Stimulated activated CD4-positive, alpha-beta T cell treated with anti-CD3 and anti-CD28 coated beads, TNF-alpha, amount 100 ng/mL, for 1 hour (primary cell): ENCODE data around the gene UFD1.

Source experiments
- DNase-seq, 3 donors: peaks; one replicate each; pipeline ENCODE4 v3.0.0-alpha.2; 2020; ENCODE audit warnings: low read depth in 3 of 3, low spot score in 1 of 3

UFD1 gene

DNA sequence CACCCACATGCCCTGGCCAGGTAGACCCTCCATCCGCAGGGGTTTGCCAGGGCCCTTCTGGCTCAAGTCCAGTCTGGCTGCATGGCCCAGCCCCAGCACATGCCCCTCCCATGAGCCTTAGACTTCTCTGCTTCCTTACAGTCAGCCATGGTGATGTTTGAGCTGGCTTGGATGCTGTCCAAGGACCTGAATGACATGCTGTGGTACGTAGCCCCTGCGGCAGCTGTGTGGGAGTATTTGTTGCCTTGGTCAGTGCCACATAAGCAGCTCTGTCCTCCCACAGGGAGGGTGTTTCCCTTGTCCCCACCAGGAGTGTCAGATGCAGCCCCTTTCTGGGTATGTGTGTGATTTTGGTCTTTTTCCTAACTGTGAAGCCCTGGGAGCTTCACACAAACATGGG is 18.3 kb upstream of the UFD1 start:
- DNase-seq = no peak

DNA sequence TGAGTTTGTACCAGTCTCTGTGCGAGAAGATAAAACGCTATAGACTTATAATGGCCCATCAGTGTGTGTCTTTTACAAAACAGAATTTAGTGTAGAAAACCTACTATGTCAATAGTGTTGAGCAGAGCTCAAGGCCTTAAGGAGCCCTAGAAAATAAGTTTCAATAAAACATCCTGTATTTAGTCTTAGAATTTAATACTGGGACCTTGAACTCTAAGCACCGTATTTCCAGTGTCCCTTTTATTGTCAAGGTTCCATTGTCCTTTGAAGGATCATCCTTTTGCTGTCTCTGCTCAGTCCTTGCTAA is 17.3 kb upstream of the UFD1 start:
- DNase-seq = no peak

DNA sequence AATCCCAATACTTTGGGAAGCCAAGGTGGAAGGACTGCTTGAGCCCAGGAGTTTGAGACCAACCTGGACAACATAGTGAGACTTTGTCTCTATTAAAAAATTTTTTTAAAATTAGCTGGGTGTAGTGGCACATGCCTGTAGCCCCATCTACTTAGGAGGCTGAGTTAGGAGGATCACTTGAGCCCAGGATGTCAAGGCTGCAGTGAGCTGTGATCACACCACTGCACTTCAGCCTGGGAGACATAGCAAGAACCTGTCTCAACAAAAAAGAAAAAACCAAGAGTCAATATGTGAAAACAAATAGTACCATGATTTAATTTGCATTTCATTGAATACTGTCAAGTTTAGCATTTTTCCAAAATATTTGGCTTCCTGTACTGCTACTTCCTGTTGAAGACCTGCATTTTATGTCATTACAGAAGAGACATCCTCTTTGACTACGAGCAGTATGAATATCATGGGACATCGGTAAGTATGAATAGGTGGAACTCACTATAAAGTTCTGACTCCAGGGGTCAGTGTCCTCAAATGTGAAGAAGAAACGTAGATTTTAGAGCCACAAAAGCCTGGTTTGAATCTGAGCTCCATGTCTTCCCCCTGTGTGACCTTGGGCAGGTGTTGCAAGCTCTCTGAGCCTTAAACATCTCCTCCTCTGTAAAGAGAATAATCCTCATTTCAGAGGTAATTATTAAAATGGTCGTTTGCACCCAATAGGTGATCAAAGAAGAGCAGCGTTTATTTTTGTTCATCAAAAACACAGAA is 16.8 kb upstream of the UFD1 start:
- DNase-seq = no peak

DNA sequence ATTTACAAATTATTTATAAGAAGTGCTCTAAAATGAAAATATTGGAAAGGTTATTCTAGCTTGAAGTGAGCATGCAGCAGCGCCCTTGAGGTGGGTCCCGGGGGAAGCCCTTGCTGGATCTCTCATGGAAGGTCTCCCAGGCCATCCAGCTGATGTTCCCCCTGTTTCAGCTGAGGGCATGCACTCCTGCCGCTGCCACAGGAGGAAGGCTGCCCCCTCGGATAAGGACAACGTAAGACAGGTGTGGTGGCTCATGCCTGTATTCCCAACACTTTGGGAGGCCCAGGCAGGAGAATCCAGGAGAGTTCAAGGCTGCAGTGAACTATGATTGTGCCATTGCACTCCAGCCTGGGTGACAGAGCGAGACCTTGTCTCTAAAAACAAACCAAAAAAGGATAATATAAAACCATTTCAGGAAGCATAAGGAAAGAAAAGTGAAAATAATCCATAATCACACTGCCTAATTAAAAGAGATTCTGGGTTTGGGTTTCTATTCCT is 15.7 kb upstream of the UFD1 start:
- DNase-seq = no peak

DNA sequence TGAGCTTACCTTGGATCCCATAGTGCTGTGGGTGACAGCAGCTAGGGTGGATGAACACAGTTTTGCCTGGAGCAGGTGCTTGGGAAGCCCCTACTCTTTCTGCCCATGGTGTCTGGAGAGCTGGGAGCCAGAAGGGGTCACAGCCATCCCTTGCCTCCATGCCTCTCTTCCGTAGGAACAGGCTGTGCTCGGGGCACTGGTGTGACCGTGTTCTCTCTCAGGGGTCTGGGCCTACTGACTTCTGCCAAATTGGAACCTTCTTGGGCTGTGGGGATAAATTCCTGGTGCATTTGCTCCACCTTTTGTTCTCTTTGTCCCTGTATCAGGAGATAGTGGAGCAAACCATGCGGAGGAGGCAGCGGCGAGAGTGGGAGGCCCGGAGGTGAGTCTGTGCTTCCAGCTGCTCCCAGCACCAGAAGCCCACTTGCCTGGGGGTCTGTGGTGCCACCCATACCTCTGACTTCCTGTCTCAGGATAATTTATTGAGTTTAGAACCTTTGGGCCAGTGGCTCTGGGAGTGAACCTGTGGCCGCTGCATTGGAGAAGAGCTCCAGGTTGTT is 15.1 kb upstream of the UFD1 start:
- DNase-seq = no peak

DNA sequence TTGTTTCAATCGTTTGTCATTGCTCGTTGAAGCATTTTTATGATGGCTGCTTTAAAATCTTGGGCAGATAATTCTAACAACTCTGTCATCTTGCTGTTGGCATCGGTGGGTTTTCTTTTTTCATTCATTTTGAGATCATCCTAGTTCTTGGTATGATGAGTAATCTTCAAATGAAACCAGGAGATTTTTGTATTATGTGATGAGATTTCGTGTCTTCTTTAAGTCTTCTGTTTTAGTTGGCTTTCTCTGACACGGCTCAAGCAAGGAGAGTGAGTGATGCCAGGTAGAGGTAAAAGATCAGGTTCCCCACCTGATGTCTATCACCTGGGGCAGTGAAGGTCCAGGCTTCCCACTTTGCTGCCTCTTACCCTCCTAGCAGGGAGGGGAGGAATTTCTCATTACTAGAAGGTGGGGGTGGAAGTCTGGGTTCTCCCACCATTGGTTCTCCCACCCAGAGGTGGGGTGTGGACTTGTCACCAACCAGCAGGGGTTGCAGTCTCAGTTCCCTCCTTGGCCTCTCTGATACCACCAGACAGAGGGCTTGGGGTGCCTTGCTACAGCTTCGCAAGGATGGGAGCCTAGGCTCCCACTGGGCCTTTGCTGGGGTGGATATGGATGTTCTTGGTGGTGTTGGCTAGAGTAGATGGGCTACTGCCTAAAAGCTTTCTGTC is 13.6 kb upstream of the UFD1 start:
- DNase-seq = no peak

DNA sequence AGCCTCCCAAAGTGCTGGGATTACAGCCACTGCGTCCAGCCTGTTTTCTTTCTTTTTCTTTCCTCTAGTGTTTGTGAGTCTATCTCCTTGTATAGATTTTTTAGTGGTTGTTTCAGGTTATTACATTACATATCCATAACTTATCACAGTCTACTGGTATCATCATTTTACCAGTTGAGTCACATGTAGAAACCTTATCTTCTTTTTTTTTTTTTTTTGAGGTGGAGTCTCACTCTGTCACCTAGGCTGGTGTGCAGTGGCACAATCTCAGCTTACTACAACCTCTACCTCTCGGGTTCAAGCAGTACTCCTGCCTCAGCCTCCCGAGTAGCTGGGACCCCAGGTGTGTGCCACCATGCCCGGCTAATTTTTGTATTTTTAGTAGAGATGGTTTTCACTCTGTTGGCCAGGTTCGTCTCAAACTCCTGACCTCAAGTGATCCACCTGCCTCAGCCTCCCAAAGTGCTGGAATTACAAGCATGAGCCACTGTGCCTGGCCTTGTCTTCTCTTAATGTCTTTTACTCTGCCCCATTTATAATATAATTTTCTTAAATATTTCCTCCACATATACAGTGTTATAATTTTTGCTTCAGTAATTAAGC is 11.7 kb upstream of the UFD1 start:
- DNase-seq = no peak

DNA sequence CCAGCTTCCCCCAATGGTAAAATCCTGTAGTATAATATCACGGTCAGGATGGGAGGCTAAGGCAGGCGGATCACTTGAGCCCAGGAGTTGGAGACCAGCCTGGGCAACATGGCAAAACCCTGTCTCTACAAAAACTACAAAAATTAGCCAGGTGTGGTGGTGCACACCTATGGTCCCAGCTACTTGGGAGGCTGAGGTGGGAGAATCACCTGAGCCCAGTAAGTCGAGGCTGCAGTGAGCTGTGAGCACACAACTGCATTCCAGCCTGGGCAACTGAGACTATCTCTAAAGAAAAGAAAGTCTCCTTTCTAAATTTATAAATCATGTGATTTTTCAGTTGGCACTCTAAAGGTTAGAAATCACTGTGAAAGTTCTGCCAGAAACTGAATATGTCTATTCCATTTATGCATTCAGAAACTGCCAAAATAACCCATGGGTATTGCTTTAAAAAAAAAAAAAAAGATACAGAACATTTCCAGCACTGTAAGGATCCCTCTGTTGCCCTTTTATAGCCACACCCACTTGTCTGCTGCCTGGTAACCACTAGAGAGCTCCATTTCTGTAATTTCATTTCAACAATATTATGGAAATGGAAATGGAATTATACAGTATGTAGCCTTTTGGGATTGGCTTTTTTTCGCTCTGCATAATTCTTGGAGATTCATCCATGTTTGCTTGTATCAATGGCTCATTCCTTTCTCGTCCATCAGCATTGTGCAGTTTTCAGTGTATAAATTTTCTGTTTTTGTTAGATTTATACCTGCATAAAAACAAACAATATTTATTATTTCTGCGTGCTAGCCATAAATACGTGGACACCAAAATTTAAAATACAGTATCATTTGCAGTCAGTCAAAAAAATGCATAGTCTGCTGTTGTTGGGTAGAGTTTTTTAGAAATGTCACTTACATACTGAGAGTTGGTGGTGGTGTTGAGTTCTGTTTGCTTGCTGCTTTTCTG is 10.2 kb upstream of the UFD1 start:
- no peak for DNase-seq

DNA sequence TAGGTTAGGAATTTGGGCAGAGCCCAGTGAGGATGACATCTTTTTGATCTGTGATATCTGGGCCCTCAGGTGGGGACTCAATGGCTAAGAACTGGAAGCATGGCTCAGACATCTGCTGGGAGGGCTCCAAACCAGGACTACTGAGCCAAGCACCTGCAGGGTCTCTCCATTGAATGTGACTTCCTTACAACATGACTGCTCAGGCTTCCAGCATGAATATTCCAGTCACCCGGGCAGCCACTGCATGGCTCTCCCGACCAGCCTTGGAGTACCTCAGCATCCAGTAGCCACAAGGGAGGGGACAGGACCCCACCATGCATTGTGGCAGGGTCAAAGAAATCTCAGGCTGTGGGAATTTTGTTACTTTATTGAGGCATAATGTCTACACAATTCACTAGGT is 9.3 kb upstream of the UFD1 start:
- DNase-seq = no peak

DNA sequence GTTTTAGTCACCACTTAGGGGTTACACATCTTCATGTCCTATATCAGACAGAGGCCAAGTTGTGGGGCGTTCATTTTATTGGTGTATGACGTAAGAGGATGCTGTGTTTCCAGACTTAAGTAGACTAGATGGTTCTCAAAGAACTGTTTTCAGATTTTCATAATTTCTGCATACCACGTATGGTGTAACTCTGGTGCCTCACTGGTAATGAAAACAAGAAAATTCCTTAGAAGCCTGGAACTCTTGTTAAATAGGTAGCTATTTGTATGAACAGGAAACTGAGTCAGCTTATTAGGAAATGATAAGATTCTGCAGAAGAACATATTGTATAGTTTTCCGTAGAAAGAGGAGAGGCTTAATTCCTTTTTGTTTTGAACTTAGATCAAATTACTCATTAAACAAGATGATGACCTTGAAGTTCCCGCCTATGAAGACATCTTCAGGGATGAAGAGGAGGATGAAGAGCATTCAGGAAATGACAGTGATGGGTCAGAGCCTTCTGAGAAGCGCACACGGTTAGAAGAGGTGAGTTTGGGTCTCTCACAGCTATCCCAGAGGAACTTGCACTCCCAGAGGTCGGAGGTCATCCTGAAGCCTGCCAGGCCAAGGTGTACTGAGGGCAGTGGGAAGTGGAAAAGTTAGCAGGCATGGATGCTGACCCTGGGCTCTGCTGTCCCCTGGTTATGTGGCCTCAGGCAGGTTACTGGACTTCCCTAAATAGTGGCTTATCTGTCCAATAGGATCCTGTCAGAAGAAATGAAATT is 4.7 kb upstream of the UFD1 start:
- no peak for DNase-seq

DNA sequence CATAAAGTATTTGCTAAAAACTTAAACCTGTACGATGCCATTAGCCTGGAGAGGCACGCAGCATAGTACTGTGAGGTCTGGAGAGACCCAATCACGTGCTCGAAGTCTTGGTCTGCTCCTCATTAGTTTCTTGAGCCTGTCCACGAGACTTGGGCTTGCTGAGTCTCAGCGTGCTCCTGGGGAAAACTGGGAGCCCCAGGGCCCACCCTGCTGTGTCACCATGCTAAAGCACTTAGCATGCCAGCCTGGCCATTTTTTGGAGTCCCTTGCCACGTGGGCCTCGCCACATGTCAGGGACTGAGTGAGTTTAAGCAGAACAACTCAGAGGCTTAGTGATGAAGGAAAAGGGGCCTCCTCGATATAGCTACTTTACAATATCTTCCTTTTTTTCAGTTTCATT is 3.3 kb upstream of the UFD1 start:
- DNase-seq = no peak

DNA sequence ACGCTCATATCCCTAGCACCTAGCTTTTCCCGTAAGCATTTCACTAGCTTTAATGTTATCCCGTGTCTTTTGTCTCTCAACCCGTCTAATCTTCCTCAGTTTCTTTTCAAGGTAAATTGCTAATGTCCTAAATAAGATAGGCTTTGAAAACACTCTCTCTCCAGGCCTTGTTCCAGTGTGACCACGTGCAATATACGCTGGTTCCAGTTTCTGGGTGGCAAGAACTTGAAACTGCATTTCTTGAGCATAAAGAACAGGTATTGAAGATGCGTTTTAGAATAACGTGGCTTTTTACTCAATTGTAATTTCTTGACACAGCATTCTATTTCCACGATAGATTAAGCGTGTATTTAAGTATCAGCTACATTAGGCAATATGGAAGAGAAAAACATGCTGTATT is 1.8 kb upstream of the UFD1 start:
- DNase-seq = no peak

DNA sequence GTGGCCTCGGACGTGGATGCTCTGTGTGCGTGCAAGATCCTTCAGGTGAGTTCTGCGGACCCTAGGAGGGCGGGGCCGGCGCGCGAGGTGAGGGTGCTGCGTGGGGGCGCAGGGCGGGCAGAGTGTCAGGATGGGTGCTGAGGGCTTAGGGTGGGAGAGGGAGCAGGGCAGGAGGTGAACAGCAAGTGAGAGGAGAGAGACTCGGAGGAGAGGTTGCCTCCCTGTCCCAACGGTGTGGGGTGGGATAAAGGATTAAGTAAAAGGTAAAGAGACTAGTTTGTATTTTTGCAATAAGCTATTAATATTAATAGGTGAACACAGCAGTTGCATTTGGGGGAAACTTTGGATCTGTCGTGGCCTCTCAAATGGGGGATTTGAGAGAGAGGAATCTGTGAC is 1.2 kb upstream of the UFD1 start:
- DNase-seq = no peak

DNA sequence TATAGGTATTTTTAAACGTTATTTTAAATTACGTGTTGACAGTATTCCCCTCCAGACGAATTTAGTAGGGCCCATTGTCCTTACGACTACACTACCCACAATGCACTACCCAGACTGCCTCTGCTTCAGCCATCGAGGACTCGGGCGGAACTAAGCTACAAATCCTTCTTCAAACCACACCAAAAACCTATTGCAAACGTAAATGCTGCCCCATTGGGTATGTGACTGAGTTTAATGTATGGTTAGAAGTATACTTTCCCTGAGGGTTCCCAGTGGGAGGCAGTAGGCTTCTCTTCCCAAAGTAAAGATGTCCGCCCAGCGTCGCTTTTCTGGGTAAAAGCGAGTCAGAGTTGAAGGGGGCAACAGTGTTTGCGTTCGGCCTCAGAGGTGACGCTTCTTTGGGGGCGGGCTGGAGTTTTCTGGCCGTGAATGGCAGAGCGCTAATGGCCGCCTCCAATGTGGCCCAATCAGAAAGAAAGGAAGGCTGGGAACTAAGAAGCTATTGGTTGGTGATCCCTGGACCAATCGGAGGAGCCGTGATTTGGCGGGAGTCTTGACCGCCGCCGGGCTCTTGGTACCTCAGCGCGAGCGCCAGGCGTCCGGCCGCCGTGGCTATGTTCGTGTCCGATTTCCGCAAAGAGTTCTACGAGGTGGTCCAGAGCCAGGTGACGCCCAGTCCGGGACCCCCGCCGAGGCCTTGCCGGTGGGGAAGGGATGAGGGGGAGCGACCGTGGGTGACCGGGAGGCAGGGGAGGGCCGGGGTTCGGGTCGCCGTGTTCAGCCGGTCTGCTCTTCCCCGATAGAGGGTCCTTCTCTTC is 571 bp upstream of the UFD1 start, which contains the start of gene CDC45:
Gene CDC45, plus strand, starts transcription at position 566 of the 818 bp plus-strand sequence. Its CDS starts 49 bp downstream, at position 615.
- peak; percentile 80 to 84 (median 82) for DNase-seq

DNA sequence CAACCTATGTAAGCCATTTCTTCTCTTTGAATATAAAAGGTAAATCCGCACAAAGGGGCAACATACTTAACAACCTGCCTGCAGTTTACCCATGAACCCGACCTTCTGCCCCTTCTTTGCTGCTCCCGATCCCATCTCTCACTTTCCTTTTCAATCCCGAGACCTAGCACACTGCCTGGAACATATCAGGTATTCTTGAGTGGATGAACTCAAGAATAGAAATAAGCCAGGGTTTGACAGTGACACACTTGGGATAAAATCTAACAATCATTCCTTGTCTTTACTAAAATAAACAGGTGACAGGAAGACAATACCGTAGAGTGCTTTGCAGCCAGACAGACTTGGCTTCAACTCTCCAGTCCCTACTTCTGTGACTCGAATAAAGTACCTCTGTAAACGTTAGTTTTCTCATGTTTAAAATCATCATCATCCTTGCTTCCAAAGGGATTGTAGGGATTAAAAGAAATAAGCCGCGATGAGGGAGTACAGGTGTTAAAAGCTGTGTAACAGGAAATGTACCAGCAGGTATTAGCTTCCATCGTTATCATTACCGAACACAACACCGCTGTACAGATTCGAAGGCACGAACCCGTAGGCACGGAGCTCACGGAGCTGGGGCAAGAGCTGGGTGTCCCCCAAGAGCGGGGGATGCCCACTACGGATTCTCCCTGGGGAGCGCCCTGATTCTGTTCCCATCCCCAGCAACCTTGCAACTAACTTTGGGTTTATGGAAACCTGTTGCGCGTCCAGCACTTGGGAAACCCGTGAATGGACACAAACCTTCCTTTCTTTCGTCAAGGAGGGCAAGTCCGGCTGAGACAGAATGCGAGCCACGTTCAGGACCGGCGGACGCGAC is 720 bp downstream of the UFD1 start:
- no peak for DNase-seq

DNA sequence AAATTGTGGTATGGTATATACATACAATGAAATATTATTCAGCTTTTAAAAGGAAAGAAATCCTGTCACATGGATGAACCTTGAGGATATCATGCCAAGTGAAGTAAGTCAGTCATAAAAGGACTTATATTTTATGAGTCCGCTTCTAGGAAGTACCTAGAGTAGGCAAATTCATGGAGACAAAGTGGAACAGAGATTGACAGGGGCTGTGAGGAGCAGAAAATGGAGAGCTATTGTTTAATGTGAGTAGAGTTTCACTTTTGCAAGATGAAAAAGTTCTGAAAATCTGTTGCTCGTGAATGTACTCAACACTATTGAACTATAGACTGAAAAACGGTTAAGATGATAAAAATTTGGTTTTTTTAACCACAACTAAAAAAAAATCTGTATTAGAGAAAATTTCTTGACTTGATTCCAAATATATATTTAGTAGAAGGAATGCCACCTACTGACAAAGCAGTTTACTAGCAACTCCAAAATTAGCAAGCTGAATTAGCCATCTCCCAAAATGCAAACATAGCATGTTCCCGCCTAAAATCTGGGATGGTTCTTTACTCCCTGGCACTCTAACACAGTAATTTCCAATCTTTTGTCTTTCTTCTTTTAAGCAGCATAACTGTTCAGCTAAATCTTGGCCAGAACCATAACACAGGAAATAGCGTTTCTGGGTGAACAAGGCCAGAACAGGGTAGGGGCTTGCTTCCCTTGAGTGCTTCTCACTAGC is 1.5 kb downstream of the UFD1 start:
- DNase-seq = no peak

DNA sequence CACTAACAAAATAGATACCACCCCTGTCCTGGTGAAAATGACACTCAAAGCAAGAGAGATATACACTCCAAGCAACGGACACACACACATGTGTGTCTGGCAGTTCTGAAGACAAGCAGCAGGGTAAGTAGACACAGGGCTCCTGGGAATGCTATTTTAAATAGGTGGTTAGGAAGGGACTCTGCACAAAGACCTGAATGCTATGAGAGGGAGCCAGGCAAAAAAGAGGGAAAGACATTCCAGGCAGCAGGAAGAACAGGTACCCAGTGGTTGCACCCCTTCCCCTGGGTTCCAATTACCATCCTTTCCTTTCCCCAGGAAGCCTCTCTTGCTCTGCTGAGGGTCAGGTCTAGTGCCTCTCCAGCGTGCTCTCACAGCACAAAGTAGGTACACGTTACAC is 3.0 kb downstream of the UFD1 start:
- no peak for DNase-seq

DNA sequence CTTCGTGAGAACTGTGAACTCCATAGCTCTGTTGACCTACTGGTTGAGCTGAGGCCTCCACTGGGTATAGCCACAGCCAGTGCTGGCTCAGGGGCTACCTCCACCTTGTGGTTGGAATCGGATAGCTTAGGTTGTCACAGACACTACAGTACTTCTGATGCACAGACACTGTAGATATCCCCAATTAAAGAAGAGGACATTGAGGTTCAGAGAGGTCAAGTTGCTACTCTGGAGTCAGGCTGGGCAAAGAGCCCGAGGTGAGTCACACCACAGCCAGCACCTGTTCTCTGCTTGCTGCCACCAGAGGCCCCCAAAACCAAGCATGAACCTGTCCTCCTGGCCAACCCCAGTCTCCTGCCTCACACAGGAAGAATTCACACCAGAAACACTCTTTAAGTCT is 5.4 kb downstream of the UFD1 start:
- DNase-seq = no peak
